CD4-positive, alpha-beta T cell treated with Interferon alpha-2 for 1 hour (primary cell): Measurements from ENCODE around the gene KPNB1.

Source experiments
- DNase-seq, 2 donors: peaks; one replicate each; pipeline ENCODE4 v3.0.0-alpha.2; 2020 to 2022

Gene KPNB1

DNA sequence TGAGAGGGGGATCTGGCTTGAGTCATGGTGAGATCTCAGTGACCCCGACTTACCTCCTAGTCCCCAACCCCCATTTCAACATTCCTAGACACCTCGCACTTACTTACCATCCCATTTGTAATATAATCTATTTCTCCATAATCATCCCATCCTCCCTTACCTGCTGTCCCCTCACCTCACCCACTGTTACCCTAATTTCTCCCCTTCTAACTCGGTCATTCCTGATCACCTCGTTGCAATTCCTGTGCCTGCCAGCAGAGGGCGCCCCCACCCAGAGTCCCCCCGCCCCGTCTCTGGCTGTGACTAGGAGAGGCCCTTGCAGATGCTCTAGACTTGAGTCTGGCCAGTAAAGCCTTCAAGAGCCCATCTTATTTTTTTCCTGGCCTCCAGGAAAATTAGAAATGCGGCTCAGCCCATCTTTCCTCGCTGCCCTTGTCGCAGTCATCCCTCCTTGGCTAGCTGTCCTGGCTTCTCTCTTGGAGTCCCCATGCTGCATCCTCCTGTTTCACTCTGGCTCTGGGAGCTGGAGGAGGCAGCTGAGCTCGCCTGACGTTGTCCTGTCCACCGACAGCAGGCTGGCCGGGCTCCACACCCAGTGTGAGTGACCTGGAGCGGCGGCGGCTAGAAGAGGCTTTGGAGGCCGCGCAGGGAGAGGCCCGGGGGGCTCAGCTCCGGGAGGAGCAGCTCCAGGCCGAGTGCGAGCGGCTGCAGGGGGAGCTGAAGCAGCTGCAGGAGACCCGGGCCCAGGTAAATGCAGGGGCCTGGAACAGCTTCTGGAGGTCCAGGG, 49.2 kb downstream of the KPNB1 start:
- DNase-seq: peak; percentile 73 to 84

DNA sequence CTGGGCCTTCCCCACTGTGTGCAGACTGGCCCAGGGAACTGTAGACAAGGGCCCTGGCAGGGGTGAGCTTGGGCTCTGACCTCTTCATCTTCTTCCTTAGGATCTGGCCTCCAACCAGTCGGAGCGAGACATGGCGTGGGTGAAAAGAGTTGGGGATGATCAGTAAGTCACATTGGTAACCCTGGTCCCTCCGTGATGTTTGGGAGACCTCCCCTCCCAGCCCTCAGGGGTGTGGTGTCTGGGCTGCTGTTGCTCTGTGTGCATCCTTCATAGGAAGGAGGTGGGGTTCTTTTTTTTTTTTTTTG, 49.8 kb downstream of the KPNB1 start:
- DNase-seq: no peak

DNA sequence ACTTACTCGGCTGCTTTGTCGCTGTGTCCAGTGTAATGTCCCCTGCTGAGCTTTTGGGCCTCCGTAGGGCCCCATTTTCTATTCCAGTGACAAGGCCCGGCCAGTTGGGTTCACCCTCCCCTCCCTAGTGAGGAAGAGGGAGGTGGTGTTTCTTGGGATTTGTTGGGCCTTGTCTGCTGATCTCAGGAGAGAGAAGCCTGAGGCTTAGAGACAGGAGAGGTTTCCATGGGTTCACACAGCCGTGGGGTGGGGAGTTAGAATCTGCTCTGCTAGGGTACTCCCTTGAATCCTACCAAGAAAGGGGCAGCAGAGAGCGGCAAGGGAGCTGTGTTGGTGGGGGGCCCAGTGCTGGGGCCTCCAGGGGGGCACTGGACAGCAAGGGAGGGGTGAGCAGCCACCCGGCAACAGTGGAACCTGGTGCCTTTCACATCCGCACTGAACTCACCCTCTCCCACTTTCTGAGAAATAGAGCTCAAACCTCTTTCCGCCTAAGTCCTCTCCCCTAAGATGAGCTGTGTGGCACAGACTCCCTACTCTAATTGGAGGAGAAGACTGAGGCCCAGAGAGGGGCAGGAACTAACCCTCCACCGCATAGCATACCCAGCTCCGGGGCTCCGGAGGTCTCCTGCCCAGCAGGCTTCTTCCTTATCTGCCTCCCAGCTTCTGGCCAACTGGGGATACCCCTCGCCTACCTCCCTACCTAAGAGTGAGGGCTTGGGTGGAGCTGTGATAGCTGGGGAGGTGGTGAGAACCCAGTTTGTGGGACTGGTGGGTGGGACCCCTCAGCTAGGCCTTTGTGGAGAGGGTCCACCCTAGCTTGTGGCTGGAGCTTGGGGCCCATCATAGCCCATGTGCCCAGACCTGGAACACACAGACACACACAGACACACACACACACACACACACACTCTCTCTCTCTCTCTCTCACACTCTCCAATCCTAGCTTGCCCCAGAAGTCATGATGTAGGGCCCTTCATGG, 51.0 kb downstream of the KPNB1 start:
- DNase-seq: peak; percentile 62 to 75

DNA sequence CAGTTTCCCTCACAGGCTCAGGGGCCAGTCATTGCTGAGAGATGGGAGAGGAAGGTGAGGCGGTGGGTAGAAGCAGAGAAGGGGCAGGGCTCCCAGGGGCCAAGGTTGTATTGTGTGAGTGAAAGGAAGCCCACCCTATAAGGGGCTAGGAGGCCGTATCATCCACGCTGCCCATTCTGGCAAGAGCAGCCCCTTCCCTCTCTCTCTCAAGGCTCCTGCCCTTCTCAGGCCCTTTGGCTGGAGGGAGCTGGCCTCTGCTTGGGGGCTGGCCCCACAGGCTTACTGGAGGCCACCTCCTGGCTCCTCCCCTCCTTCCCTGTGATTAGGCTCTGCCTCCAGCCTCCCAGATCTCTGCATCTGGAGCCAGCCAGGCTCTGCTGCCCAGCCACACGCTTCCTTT, 51.9 kb downstream of the KPNB1 start:
- no peak for DNase-seq

DNA sequence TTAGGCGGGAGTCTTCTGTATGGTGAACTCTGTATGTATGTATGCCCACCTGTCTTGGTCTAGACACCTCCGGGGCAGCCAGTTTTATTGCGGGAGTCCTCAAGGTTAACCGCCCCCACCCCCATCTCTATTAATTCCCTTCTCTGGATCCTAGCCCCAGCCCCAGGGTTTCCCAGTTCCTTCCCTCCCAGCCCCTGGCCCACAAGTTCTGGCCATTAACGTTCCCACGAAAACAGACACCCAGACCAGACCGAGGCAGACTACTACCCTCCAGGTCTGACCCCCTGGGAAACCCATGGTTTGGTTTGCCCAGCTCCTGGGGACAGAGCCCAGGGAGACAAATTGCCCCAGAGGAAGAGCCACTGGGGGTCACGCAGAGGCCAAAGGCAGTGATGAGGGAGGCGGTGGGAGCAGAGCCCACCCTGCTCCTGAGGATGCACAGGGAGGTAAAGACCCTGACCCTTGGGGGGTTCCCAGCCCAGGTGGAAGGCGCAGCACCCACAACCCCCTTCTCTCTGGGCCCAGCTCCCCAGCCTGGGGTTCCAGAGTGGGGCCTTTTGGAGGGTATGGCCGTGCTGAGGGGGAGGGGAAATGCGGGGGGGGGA, 52.8 kb downstream of the KPNB1 start:
- DNase-seq: no peak

DNA sequence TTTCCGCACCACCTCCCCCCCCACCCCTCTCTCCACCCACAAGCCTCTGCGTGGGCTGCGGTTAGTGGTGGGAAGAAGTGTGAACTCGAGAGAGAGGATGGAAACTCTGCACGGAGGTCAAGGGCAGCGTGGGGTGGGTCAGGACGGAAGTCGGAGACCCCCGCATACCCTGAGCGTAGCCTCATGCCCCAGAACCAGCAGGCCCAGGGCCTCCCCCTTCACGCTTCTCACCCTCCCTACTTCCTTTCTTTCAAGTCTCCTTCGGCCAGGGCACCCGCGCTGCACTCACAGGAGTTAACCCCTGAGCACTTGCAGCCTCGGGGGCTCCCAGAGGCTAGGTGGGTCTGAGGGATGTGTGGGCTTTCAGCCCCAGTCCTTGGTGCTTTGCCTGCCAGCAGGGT, 53.5 kb downstream of the KPNB1 start:
- DNase-seq: peak; percentile 37 to 66

DNA sequence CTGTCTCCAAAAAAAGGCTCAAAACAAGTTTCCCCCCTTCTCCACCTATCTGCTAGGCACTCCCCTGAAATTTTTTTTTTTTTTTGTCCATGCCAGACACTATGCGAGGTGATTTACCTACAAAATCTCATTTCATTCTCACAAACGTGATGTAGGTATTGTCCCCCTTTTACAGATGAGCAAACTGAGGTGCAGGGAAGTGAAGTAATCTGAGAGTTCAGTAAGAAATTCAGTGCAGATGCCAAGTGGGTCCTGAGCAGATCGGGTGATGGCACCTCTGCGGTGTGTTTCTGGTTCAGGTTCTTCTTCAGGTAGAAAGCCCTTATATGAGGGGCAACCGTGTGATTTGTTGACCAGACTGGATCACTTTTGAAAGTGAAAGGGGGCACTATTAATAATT, 54.0 kb downstream of the KPNB1 start:
- DNase-seq: no peak

DNA sequence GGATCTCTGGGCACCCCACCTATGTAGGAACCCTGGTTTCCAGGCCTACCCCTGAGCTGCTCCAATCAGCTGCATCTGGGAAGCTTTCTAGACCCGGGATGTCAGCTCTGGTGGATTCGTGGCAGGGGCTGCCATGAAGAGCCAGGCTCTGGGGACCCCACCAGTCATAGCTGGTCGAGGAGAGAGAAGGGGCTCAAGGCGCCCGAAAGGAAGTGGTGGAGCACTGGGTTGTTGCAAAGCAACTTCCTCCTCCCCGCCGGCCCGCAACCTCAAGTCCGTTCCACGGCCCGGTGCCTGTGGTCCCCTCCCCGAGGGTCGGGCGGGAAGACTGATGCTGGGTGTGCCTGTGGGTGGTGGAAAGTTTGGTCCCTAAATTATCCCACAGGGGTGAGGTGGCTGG, 54.4 kb downstream of the KPNB1 start:
- DNase-seq: no peak

DNA sequence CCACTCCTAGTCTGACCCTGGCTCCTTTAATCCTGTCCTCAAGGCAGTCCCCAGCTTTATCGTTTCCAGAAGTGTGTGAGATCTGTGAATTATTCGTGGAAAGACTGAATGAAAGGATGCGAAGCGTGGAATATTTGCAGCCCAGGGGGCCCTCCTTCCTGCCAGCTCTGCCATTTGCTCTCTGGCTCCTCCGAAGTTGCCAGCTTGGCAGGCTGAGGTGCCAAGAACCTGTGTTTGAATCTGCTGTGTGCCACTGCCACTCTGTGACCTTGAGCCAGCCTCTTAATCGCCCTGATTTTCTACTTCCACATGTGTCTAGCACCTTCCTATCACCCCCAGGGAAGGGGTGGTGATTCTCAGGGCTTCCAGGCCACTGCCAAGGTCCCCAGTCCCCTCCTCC, 55.0 kb downstream of the KPNB1 start:
- DNase-seq: no peak

DNA sequence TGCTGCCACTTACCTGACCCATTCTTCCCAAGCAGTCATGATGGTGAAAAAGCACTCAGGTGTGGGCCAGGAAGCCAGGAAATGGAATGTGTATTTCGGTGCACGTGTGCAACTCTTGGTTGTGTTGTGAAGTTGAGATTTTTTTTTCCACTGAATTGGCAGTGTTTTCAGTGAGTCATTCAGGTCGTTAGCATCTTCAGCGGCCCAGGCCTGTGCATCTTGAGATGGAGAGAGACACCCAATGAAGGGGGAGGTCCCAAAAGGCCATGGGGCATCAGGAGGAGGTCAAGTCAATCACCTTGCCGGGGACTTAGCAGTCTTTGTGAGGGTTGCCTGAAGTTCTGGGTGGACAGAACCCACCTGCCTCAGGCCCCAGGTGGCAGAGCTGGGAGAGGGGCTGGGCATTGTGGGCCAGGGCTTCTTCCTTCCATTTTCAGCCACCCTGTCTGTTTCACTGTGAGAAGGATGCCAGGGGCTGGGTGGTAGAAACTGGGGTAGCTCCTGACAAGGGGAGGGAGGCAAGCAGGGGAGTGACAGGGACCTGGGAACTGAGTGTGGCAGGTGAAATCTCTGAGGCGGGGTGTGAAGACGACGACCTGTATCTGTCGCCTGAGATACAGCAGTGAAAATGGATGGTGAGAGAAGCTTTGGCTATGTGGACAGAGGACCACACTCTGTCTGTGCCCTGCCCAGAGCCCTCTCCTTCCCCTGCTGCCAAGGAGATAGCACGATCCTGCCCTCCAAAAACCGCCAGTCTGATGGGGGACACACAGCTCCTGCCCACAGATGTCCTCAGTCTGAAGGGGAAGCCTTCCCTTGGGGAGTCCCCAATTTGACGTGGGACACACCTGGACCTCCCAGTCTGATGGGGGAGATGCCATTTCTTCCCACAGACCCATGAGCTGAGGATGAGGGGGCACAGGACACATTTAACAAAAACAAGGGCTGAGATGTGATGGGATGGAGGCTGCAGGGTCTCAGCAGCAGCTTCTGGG, 56.1 kb downstream of the KPNB1 start:
- DNase-seq: no peak

DNA sequence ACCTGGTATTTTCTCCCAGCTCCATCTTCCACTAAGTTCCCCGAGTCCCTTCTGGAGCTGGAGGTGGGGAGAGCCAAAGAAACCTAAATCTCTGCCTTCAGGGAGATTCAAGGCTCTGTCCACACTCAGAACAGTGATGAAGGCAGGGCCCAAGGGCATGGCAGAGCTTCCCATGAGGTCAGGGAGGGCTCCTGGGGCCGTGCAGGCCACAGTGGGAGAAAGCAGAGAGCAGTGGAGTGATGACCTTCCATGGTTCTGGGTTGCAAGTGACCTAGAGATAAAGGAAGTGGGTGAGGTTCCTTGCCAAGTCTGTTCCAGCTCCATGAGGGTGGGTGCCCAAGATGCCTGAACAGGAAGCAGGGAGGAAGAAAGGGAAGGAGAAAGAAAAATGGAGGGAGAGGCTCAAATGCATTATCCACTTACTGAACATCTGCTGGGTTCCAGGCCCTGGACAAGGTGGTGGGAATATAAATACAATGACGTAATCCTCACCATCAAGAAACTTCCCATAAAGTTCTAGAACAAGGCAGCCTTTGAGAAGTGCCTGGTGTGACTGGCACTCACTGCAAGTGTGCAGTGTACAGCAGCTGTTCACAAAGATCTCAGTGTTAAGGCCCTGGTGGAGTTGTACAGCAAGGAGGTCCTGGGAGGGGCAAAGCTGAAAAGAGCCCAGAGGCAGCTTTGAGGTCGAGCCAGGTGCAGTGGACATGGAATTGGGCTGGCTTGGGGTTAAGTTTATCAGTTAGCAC, 57.5 kb downstream of the KPNB1 start:
- DNase-seq: no peak

DNA sequence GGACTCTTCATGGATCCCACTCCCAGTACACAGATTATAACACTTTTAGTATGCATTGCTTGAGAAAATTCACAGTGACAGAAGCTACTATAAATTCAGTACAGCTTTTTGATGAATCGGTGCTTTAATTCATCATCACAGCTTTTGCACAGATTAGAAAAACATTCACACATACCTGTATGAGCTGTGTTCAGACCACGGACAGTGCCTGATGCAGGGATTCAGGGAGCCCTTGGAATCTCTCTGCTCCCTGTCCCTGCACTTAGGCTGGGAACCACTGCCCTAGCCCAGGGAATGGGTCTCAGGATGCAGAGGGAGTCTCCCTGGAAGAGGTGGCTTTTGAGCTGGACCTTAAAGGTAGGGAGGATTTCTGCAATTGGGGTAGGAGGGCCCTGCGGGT, 58.2 kb downstream of the KPNB1 start:
- no peak for DNase-seq

DNA sequence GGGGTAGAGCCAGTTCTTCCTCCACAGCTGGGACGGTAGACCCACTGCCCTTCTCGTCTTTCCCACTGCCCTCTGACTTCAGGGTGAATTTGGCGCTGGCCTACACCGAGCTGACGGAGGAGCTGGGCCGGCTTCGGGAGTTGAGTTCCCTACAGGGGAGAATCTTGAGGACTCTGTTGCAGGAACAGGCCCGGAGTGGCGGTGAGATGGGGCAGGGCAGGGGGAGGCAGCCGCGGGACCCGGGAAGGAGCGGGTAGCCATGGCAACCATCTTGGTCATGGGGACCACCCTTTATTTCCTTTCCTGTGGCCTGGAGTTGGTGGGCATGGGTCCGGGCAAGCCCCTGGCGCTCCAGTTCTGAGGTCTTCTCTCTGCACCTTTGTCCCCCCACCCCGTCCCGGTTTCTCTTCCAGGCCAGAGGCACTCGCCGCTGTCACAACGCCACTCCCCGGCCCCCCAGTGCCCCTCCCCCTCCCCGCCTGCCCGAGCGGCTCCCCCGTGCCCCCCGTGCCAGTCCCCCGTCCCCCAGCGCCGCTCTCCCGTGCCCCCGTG, 58.7 kb downstream of the KPNB1 start:
- no peak for DNase-seq

DNA sequence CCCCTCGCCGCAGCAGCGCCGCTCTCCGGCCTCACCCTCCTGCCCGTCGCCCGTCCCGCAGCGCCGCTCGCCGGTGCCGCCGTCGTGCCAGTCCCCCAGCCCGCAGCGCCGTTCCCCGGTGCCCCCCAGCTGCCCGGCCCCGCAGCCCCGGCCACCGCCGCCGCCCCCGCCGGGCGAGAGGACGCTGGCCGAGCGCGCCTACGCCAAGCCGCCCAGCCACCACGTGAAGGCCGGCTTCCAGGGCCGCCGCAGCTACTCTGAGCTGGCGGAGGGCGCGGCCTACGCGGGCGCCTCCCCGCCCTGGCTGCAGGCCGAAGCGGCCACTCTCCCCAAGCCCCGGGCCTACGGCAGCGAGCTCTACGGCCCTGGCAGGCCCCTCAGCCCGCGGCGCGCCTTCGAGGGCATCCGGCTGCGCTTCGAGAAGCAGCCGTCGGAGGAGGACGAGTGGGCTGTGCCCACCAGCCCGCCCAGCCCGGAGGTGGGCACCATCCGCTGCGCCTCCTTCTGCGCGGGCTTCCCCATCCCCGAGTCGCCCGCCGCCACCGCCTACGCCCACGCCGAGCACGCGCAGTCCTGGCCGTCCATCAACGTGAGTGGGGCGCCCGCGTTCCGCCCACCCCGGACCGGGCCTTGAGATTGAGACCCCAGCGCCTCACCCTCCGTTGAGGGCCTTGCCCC, 59.3 kb downstream of the KPNB1 start:
- no peak for DNase-seq

DNA sequence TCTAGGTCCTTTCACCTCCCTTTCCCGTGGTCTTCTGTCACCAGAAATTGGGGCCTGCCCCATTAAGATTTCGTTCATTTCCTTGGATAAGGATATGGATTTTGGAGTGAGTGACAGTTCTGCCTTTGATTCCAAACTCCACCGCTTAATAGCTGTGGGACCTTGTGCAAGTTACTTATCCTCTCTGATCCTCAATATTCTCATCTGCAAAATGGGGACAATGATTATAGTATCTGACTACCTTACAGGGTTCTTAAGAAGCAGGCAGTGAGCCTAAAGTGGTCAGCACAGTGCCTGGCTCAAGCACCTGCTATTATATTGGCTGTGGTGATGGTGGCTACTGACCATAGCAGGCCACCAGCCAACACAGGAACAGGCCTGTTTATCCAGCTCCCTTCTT, 59.9 kb downstream of the KPNB1 start:
- DNase-seq: no peak

DNA sequence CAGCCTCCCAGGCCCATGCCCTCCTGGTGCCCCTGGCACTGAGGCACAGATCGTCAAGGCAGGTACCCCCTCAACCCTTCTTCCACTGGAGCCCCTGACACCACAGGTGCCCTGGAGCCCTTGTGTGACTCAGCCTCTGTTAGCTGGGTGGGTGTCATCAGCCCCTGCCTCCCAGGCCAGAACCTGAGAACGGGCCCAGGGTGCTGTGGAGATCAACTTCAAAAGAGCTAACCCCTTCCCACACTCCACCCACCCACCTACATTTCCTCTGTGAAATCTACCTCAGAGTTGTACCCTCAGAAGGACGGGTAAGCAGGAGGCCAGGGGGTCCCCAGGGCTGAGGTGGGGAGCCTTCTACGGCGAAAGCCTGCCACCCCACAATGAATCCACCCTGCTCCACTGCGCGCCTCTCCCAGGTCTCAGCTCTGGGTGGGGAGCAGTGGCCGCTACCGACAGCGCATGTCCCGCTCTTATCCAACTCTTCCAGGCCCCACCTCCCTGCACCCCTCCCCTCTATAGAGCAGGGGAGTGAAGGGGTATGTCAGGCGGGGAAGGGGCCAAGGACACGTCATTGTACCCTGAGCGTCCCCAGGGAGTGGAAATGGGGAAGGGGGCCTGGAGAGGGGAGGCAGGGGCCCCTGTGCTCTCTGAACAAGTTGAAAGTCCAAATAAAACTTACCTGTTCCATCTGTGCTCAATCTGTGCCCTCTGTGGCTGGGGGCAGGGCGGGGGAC, 61.8 kb downstream of the KPNB1 start:
- no peak for DNase-seq

DNA sequence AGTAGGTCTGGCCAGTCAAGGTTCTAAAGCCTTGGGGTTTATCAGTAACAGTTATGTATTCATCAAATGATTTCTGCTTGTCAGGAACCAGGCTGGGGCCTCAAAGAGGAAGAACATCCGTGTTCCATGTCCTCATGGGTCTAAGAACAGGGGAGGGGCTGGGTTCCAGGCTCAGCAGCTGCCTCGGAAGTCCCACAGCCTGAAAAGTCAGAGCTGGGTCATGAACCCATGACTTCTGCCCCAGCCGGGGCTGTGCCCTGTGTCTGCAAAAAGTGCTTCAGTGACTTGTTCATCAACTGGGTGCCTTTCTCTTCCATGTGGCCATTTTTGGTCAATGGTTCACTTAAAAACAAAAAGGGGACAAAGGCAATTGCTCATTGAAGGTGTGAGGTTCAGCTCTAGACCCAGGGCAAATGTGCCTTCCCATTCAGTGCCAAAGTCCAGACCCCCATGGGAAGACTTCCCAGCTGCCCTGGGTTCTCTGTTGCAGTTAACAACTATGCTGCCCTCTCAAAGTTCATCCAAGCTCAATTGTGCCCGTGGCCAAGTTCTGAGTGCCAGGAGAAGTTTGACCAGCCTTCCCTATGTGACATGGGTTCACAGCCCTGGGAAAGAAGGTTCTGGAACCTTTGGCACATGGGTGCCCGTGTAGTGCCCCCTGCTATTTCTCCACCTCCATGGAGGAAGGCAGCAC, 62.8 kb downstream of the KPNB1 start:
- no peak for DNase-seq

DNA sequence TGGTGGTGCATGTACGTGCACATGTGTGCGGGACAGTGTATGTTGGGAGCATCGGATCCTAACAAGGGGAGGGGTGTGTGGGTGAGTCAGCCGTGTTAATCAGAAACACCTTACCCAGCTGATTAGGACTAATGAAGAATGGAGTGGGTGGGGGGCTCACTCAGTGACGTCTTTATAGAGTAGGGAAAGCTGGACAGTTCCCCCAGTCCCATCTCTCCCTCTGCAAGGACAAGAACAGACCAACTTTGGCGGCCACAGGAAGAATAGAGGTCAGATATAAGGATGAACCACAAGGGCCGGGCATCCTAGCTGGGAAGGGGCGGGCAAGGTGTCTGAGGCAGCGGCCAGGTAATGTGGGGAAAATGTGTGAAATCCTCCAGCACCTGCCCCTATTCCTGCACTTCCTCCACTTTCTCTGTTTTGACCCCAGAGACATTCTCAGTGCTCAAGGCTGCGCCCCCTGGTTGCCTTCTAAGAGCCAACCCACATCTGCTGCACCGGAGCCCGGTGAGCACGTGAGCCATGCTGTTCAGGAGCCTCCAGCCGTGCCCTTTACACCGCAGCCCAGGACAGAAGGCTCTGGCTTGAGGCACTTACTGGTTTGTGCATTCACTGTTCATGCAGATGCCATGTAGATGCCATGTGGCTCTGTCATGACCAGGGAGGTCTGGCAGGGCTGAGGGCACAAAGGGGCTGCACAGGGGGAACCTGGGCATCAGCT, 64.4 kb downstream of the KPNB1 start:
- DNase-seq: no peak
